Calu3 (cell line): ENCODE data around the gene SLC22A17. TPM values are rescaled to one million over a fixed set of nuclear protein-coding genes. Genes with fewer than 3 reads are reported as not detected.
"Not testable (repeated sequence)": the region's sequence is repeated elsewhere in the genome, so short reads cannot be mapped to it uniquely, and the experiment has no call there.

ENCODE experiments used
- BruUV-seq: library from RNA; stranded (reverse); fragments of 400-500 nt; replicated peaks from 2 replicates; lab custom pipeline; 2021; lab: Mats Ljungman, UMichigan
- CTCF ChIA-PET: fragments of 300-600 bp; sonication (Branson Sonifier 250); formaldehyde crosslinking; loops from one replicate; lab custom pipeline; 2022; ENCODE audit warnings: antibody characterized with exemption; lab: Charles Lee
- DNase-seq: peaks from one replicate; pipeline ENCODE4 v3.0.0; 2022
- H3K27ac Mint-ChIP-seq: one replicate; pipeline ENCODE4 v1.8.0; 2022; ENCODE audit warnings: mixed read lengths; ENCODE audit not compliant: unreplicated experiment
- H3K27me3 Mint-ChIP-seq: one replicate; pipeline ENCODE4 v1.8.0; 2022; ENCODE audit warnings: mixed read lengths; ENCODE audit not compliant: unreplicated experiment
- H3K36me3 Mint-ChIP-seq: one replicate; pipeline ENCODE4 v1.8.0; 2022; ENCODE audit warnings: mild to moderate bottlenecking, moderate library complexity, mixed read lengths; ENCODE audit not compliant: insufficient read depth, unreplicated experiment
- H3K4me1 Mint-ChIP-seq: one replicate; pipeline ENCODE4 v1.8.0; 2022; ENCODE audit warnings: mild to moderate bottlenecking, low read depth, mixed read lengths; ENCODE audit not compliant: unreplicated experiment
- H3K4me3 Mint-ChIP-seq: one replicate; pipeline ENCODE4 v1.8.0; 2022; ENCODE audit warnings: mild to moderate bottlenecking, low read depth, moderate library complexity, mixed read lengths; ENCODE audit not compliant: unreplicated experiment
- H3K9me3 Mint-ChIP-seq: one replicate; pipeline ENCODE4 v1.8.0; 2022; ENCODE audit warnings: low read depth, mixed read lengths; ENCODE audit not compliant: unreplicated experiment
- intact Hi-C: fragments of 100-400 bp; cut with micrococcal nuclease; formaldehyde crosslinking; loops from one replicate; pipeline ENCODE4 v1.10.0; 2022; ENCODE audit not compliant: unreplicated experiment
- total RNA-seq: library from RNA; stranded (reverse); gene quantifications from 2 replicates; pipeline ENCODE4 v1.2.3, GENCODE V29; 2022
- TF ChIP-seq, protein P1 (sequence below): fragments of 200-600 bp; IDR thresholded peaks from one replicate; pipeline ENCODE4 v1.8.0; 2022; ENCODE audit warnings: antibody characterized with exemption; ENCODE audit not compliant: unreplicated experiment

SLC22A17 gene
- total RNA-seq, 1 experiment from 2014 or later: 0.61 TPM

DNA sequence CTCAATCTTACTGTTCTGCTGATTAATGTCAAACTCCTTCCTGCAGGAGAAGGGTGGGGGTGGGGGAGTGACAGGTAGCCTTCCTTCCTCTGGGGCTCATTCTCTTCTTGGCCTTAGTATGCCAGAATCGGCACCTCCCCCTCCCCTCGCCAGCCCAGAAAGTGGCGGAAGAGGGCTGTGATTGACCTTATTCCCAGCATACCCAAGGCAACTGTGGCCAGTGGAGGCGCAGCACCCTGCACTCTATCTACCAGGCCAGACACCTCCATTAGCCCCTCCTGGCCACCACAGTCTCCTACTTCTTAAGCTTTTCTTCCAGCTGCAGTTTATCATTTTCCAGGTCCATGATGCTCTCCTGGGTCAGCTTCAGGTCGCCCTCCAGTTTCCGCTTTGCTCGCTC is 39.9 kb upstream of the SLC22A17 start:
- no TSS peak for BruUV-seq

DNA sequence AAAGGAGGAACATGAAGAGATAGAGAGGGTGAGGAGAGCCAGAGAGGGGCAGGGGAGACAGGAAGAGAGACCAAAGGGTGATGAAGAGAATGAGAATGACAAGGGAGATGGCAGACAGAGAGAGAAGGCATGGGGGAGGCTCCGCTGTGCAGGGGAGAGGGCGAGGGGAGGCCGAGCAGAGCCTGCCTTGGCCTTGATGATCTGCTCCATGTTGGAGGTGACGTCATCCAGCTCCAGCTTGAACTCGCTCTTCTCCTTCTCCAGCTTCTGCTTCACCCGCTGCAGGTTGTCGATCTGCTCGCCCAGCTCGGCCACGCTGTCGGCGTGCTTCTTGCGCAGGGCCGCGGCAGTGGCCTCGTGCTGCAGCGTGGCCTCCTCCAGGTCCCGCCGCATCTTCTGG is 37.2 kb upstream of the SLC22A17 start:
- H3K4me3 Mint-ChIP-seq, BruUV-seq, CTCF ChIA-PET, H3K9me3 Mint-ChIP-seq, H3K36me3 Mint-ChIP-seq, intact Hi-C loops, DNase-seq, H3K27ac Mint-ChIP-seq, H3K4me1 Mint-ChIP-seq: not testable (repeated sequence)
- H3K27me3 Mint-ChIP-seq: peaks cover 94% of the 10 kb centered on the region

More for the DNA sequence above, 39.9 kb upstream of the SLC22A17 start:
- no peak for DNase-seq
- Mint-ChIP-seq H3K27me3 (peaks cover 92% of the 10 kb centered on the region), H3K4me3 (no peak overlapping the region), H3K27ac (no peak overlapping the region), H3K36me3 (no peaks in the 10 kb centered on the region), H3K9me3 (no peaks in the 10 kb centered on the region), H3K4me1 (no peaks in the 10 kb centered on the region)
- intact Hi-C loops: no loop called here
- TF ChIP-seq, protein P1, sequence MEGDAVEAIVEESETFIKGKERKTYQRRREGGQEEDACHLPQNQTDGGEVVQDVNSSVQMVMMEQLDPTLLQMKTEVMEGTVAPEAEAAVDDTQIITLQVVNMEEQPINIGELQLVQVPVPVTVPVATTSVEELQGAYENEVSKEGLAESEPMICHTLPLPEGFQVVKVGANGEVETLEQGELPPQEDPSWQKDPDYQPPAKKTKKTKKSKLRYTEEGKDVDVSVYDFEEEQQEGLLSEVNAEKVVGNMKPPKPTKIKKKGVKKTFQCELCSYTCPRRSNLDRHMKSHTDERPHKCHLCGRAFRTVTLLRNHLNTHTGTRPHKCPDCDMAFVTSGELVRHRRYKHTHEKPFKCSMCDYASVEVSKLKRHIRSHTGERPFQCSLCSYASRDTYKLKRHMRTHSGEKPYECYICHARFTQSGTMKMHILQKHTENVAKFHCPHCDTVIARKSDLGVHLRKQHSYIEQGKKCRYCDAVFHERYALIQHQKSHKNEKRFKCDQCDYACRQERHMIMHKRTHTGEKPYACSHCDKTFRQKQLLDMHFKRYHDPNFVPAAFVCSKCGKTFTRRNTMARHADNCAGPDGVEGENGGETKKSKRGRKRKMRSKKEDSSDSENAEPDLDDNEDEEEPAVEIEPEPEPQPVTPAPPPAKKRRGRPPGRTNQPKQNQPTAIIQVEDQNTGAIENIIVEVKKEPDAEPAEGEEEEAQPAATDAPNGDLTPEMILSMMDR: no peak
- CTCF ChIA-PET: interaction anchor here (0.6 to 1.1 kb wide), 2 partner anchors 22 to 44 kb away, joined by 4 to 6 read pairs; no protein-coding TSS in a partner anchor

DNA sequence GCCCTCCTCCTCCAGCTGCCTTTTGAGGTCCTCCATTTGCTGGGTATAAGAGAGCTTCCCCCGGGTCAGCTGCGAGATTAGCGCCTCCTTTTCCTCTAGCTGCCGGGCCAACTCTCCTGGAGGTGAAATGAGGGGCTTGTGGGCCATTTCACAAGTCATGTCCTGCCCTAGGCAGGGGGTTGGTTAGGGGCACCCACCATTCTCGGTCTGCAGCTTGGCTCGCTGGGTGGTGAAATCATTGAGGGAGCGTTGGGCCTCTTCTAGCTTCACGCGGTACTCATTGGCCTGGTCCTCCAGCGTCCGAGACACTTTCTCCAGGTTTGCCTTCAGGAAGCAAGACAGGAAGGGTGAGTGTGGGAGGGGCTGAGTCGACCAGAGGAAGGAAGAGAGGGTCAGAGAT is 36.7 kb upstream of the SLC22A17 start:
- peaks cover 99% of the 10 kb centered on the region for H3K27me3 Mint-ChIP-seq
- intact Hi-C loops: no loop called here
- H3K4me1 Mint-ChIP-seq: no peaks in the 10 kb centered on the region
- H3K4me3 Mint-ChIP-seq: no peak overlapping the region
- H3K9me3 Mint-ChIP-seq: no peaks in the 10 kb centered on the region
- no peak for DNase-seq
- TF ChIP-seq, protein P1: no peak
- CTCF ChIA-PET: no interaction called here
- no peaks in the 10 kb centered on the region for H3K36me3 Mint-ChIP-seq
- no peak overlapping the region for H3K27ac Mint-ChIP-seq
- no TSS peak for BruUV-seq

DNA sequence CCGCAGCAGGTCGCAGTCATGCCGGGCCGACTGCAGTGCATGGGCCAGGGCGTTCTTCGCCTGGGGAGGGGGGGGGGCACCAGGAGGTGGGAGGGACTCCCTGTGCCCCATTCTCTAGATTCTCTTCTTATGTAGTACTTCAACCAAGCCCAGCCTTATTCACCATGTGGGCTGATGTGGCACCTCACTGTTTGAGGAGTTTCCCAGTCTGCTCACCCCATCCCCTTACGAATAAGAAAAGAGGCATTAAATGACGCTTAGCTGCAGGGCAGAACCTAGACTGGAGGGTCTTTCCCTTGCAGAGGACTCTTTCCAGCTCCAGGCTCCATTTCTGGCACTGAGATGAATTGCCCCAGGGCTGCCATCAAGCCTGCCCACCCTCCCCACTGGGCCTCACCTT is 36.3 kb upstream of the SLC22A17 start:
- no peak for DNase-seq
- H3K9me3 Mint-ChIP-seq: no peaks in the 10 kb centered on the region
- no peaks in the 10 kb centered on the region for H3K4me1 Mint-ChIP-seq
- TF ChIP-seq, protein P1: no peak
- no peak overlapping the region for H3K27ac Mint-ChIP-seq
- CTCF ChIA-PET: no interaction called here
- no peak overlapping the region for H3K4me3 Mint-ChIP-seq
- no peaks in the 10 kb centered on the region for H3K36me3 Mint-ChIP-seq
- intact Hi-C loops: no loop called here
- no TSS peak for BruUV-seq
- H3K27me3 Mint-ChIP-seq: peaks cover 100% of the 10 kb centered on the region
